K562 (cell line): ENCODE measurements around the gene XBP1.
A peak's percentile ranks its signal among the peaks of the same experiment; 100 is the strongest.

Experiments
- EP300 ChIP-seq: IDR thresholded peaks from 2 replicates; pipeline ENCODE4 v1.6.1; 2012; ENCODE audit warnings: low read length, improper control_type of control experiment
- JUN ChIP-seq, 2 experiments: sonication (generic) in 1 of 2; formaldehyde crosslinking in 1 of 2; IDR thresholded peaks; 2 replicates each; pipeline versions ENCODE4 v1.6.1 to v1.8.0; 2012 to 2022; ENCODE audit warnings: borderline replicate concordance in 2 of 2, mild to moderate bottlenecking in 2 of 2, improper control_type of control experiment in 1 of 2, low read depth in 1 of 2, low read length in 1 of 2, missing genetic modification reagents in 1 of 2
- MAZ ChIP-seq, 2 experiments: fragments of 450-650 bp in 1 of 2; sonication (generic) in 1 of 2; formaldehyde crosslinking; IDR thresholded peaks in 1 of 2; conservative IDR thresholded peaks in 1 of 2; 2 replicates each; pipeline versions ENCODE4 v1.4.0 to v1.5.0; 2020; ENCODE audit warnings: mild to moderate bottlenecking in 1 of 2, missing genetic modification reagents in 1 of 2
- MYBL2 ChIP-seq, 2 experiments: fragments of 450-650 bp in 1 of 2; sonication (generic) in 1 of 2; formaldehyde crosslinking in 1 of 2; IDR thresholded peaks; 2 replicates each; pipeline versions ENCODE4 v1.6.1 to v1.8.1; 2017 to 2022; ENCODE audit warnings: borderline replicate concordance in 1 of 2, inconsistent platforms in 1 of 2, low read depth in 1 of 2, mild to moderate bottlenecking in 1 of 2, missing genetic modification reagents in 1 of 2, moderate library complexity in 1 of 2
- RB1 ChIP-seq: fragments of 450-650 bp; IDR thresholded peaks from 2 replicates; pipeline ENCODE4 v1.6.1; 2017; ENCODE audit warnings: low read depth, mild to moderate bottlenecking
- TF ChIP-seq, protein P1 (sequence below): sonication (generic); formaldehyde crosslinking; IDR thresholded peaks from 2 replicates; pipeline ENCODE4 v1.8.0; 2022; ENCODE audit warnings: missing genetic modification reagents, mild to moderate bottlenecking, borderline replicate concordance

DNA sequence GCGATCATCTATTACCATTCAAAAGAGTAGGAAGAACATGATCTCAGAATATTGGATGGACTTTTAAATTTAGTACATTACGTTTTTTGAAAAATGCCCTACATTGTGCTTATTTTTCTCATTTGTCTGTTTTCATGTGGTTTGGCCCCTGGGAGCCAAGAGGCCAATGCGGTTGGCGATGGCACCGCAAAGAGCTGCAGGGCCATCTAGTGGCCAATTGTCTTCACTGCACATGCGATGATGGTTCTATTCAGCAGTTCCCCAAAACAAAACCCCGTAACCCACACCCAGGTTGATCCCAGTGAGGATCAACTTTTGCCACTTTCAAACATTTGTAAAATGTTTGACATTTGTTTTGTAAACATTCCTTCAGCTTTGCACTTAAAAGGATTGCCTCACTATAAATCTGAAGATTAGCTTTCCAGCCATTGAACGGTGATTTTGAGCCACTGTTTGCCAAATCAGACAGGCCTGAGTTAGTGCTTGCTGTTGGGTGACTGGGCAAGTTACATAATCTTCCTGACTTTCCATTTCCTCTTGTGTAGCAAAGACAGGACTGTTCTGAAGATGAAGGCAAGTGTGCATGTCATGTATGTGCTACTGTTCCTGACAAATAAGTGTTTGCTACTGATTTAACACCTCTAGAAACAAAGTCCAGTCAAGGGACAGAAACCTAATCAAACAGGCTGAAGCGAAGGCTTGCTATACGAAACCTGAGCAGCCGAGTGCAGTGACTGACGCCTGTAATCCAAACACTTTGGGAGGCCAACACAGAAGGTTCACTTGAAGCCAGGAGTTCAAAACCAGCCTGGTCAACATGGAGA is 29.2 kb upstream of the XBP1 start:
- TF ChIP-seq, protein P1, sequence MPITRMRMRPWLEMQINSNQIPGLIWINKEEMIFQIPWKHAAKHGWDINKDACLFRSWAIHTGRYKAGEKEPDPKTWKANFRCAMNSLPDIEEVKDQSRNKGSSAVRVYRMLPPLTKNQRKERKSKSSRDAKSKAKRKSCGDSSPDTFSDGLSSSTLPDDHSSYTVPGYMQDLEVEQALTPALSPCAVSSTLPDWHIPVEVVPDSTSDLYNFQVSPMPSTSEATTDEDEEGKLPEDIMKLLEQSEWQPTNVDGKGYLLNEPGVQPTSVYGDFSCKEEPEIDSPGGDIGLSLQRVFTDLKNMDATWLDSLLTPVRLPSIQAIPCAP (CRISPR knock-in tag): no peak
- TF ChIP-seq EP300: no peak
- TF ChIP-seq RB1: no peak
- no peak for TF ChIP-seq JUN (IDR thresholded peaks at IDR 0.05; ENCODE audit: borderline replicate concordance, low read depth, low read length)
- TF ChIP-seq JUN (CRISPR knock-in tag; IDR thresholded peaks at IDR 0.05; ENCODE audit: borderline replicate concordance): no peak
- peak in 1 of 2 experiments; percentile 39; a peak in 1 of 4 replicates for TF ChIP-seq MAZ (CRISPR knock-in tag; conservative IDR thresholded peaks at IDR 0.05 in 1 of 2, IDR thresholded peaks at IDR 0.05 in 1 of 2)
- TF ChIP-seq MYBL2 (IDR thresholded peaks at IDR 0.05; ENCODE audit: low read depth): no peak
- TF ChIP-seq MYBL2 (CRISPR knock-in tag; IDR thresholded peaks at IDR 0.05; ENCODE audit: borderline replicate concordance): no peak
